Ascending aorta (tissue), 2 donors: ENCODE measurements around the gene GJA5. TPM values are rescaled to one million over a fixed set of nuclear protein-coding genes. Genes with fewer than 3 reads are reported as not detected.
"Not testable (repeated sequence)": the region's sequence is repeated elsewhere in the genome, so short reads cannot be mapped to it uniquely, and the experiment has no call there.

Source experiments
- DNase-seq, 2 donors: peaks; one replicate each; pipeline ENCODE4 v3.0.0-alpha.2; 2019; ENCODE audit warnings: low spot score in 2 of 2
- H3K27ac ChIP-seq, 2 donors: fragments of 200-600 bp; sonication (generic); one replicate each; pipeline ENCODE4 v1.5.1; 2016 to 2017; ENCODE audit warnings: mild to moderate bottlenecking in 1 of 2
- H3K27me3 ChIP-seq: fragments of 200-600 bp; sonication (generic); one replicate; pipeline ENCODE4 v1.5.1; 2017
- H3K36me3 ChIP-seq, 2 donors: fragments of 200-600 bp; sonication (generic); one replicate each; pipeline ENCODE4 v1.5.1; 2016
- H3K4me1 ChIP-seq, 2 donors: fragments of 200-600 bp; sonication (generic); one replicate each; pipeline ENCODE4 v1.5.1; 2016 to 2017; ENCODE audit warnings: mild to moderate bottlenecking in 1 of 2
- H3K4me3 ChIP-seq, 2 donors: fragments of 200-600 bp; sonication (generic); one replicate each; pipeline ENCODE4 v1.5.1; 2016 to 2017; ENCODE audit warnings: mild to moderate bottlenecking in 1 of 2
- H3K9me3 ChIP-seq, 2 donors: fragments of 200-600 bp; sonication (generic); one replicate each; pipeline ENCODE4 v1.5.1; 2016
- intact Hi-C: fragments of 100-400 bp; cut with DNase I; formaldehyde crosslinking; loops from one replicate; pipeline ENCODE4 v1.15.1; 2023
- total RNA-seq: library from RNA; depleted of rRNA; stranded (reverse); fragments of >200 nt; gene quantifications from one replicate; pipeline ENCODE4 v1.1.0, GENCODE V29; 2016
- TF ChIP-seq, protein P1 (sequence below), 3 experiments: fragments of 200-600 bp in 2 of 3; fragments of 450-650 bp in 1 of 3; sonication (generic) in 2 of 3; IDR thresholded peaks; one replicate each; pipeline ENCODE4 v1.5.1; 2016 to 2019; ENCODE audit warnings: antibody characterized with exemption in 3 of 3, mild to moderate bottlenecking in 1 of 3, moderate library complexity in 1 of 3

Gene GJA5
- total RNA-seq, 1 donor from 2014 or later = 49.7 TPM

DNA sequence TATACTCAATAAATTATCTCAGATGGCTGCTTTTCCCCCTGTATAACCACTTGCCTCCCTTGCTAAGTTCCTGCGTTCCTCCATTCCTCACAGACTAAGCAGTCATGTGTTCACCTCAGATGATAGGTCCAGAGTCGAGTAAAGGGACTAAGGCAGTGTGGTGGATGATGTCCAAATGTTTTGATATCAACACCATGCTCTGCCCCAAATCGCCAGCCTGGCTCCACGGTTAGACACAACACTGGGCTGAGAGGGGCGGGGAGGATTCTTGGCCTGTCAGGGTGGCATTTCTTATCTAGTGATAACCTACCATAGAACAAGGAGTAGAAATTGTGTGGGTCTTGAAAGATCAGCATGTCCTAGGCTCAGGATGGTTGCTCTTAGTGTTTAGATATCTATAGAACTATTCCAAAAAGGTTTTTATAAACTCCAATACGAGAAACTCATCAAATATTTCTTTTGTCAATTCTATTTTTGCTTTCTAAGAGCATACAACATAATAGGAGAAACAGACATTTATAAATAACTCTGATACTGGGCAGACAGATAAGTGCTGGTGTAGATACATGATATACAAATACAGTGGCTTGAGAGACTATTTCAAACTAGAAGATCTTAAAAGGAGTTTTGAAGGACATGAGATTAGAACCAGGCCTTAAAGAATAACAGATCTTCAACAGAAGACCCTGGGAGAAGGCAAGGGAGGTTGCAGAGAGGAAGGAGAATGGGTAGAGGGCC is 21.5 kb downstream of the GJA5 start:
- Histone ChIP-seq H3K27ac (no peak overlapping the region), H3K4me3 (no peak overlapping the region), H3K4me1 (no peaks in the 10 kb centered on the region), H3K27me3 (no peaks in the 10 kb centered on the region), H3K9me3 (no peaks in the 10 kb centered on the region), H3K36me3 (no peaks in the 10 kb centered on the region)
- intact Hi-C loops = no loop called here
- no peak for DNase-seq
- TF ChIP-seq, protein P1, sequence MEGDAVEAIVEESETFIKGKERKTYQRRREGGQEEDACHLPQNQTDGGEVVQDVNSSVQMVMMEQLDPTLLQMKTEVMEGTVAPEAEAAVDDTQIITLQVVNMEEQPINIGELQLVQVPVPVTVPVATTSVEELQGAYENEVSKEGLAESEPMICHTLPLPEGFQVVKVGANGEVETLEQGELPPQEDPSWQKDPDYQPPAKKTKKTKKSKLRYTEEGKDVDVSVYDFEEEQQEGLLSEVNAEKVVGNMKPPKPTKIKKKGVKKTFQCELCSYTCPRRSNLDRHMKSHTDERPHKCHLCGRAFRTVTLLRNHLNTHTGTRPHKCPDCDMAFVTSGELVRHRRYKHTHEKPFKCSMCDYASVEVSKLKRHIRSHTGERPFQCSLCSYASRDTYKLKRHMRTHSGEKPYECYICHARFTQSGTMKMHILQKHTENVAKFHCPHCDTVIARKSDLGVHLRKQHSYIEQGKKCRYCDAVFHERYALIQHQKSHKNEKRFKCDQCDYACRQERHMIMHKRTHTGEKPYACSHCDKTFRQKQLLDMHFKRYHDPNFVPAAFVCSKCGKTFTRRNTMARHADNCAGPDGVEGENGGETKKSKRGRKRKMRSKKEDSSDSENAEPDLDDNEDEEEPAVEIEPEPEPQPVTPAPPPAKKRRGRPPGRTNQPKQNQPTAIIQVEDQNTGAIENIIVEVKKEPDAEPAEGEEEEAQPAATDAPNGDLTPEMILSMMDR (IDR thresholded peaks at IDR 0.05) = no peak

DNA sequence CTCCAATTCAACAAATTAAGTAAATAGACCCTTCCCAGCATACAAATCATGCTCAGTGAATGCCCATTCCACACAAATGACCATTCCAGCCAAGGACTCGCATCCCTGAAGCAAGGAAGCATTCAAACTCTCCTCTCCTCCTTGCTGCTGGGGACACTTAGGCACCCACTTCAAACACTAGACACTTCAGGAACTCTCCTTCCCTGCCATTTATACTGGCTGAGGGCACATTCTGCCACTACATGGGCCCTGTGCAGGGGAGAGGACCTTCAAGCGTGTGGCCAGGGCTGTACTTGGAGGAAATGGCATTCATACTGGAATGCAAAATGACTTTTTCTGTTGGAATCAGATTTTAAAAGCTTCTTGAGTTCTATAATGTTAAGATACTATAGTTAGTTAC is 22.3 kb downstream of the GJA5 start:
- H3K9me3 ChIP-seq = no peaks in the 10 kb centered on the region
- no peak overlapping the region for H3K4me3 ChIP-seq
- H3K4me1 ChIP-seq = no peaks in the 10 kb centered on the region
- no peak for DNase-seq
- H3K27me3 ChIP-seq = no peaks in the 10 kb centered on the region
- intact Hi-C loops = no loop called here
- TF ChIP-seq, protein P1 (IDR thresholded peaks at IDR 0.05) = no peak
- H3K36me3 ChIP-seq = no peaks in the 10 kb centered on the region
- no peak overlapping the region for H3K27ac ChIP-seq

DNA sequence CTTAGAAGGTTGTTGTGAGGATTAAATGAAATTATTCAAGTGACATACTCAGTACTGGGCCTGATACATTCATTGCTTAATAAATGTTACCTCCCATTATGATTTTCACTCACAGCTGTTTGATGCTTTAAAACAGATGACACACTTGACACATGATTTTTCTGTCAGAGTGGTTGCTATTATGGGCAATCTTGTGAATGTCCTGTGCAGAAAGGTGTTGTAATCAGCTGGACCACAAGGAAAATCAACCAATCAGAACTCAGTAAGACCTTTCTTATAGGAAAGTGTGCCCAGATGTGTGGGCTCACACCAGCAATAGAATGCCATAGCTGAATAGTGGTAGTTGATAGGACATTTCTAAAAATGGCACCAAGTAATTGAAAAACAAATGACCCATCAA is 23.5 kb downstream of the GJA5 start:
- TF ChIP-seq, protein P1 (IDR thresholded peaks at IDR 0.05) = no peak
- Histone ChIP-seq H3K27ac (no peak overlapping the region), H3K9me3 (no peaks in the 10 kb centered on the region), H3K4me1 (no peaks in the 10 kb centered on the region), H3K36me3 (no peaks in the 10 kb centered on the region), H3K27me3 (no peaks in the 10 kb centered on the region), H3K4me3 (no peak overlapping the region)
- DNase-seq = no peak
- intact Hi-C loops = no loop called here

DNA sequence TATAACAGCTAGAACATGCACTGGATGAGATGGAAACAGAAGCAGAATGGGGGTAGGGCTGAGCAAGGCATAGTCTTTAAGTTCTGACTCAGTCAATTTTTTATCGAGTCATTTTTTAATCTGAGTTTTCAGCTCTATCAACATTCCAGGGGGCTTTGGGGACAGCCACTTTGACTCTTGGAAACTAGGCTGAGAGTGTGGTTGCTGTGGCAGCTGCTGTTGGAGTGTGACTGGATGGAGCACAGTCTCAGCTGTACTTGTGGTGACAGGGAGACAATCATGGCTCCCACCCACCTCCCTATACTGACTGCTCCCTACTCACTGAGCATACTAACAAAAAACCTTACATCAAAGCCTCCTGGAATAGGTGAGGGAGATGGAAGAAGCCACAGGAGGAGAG is 25.0 kb downstream of the GJA5 start:
- DNase-seq = no peak
- Histone ChIP-seq H3K27me3 (no peaks in the 10 kb centered on the region), H3K4me3 (no peak overlapping the region), H3K4me1 (no peaks in the 10 kb centered on the region), H3K36me3 (no peaks in the 10 kb centered on the region), H3K27ac (no peak overlapping the region), H3K9me3 (no peaks in the 10 kb centered on the region)
- TF ChIP-seq, protein P1 (IDR thresholded peaks at IDR 0.05) = no peak
- intact Hi-C loops = no loop called here

DNA sequence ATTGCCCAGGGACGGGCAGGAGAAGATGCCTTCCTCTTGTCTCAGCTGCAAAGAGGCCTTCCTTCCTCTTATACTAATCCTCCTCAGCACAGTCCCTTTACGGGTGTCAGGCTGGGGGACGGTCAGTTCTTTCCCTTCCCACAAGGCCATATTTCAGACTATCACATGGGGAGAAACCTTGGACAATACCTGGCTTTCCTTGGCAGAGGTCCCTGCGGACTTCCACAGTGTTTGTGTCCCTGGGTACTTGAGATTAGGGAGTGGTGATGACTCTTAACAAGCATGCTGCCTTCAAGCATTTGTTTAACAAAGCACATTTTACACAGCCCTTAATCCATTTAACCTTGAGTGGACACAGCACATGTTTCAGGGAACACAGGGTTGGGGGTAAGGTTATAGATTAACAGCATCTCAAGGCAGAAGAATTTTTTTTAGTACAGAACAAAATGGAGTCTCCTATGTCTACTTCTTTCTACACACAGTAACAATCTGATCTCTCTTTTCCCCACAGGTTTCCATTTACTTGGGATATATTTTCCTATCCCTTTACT is 26.0 kb downstream of the GJA5 start:
- H3K4me3 ChIP-seq, H3K4me1 ChIP-seq, H3K9me3 ChIP-seq, H3K36me3 ChIP-seq, DNase-seq, intact Hi-C loops, H3K27me3 ChIP-seq, H3K27ac ChIP-seq: not testable (repeated sequence)

DNA sequence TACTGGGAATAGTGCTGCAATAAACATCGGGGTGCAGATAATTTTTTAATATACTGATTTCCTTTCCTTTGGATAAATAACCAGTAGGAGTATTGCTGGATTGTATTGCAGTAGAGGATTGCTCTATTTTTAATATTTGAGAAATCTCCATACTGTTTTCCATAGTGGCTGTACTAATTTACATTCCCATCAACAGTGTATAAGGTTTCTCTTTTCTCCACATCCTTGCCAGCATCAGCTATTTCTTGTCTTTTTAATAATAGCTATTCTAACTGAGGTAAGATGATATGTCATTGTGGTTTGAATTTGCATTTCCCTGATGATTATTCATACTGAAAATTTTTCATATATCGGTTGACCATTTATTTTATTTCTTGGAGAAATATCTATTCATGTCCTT is 31.1 kb downstream of the GJA5 start:
- Histone ChIP-seq H3K4me3 (no peak overlapping the region), H3K27me3 (no peaks in the 10 kb centered on the region), H3K9me3 (no peaks in the 10 kb centered on the region), H3K36me3 (no peaks in the 10 kb centered on the region), H3K4me1 (no peaks in the 10 kb centered on the region), H3K27ac (no peak overlapping the region)
- intact Hi-C loops = loop anchor here (10.0 kb wide), 1 partner anchor 85 kb away; no protein-coding TSS in a partner anchor
- no peak for DNase-seq
- TF ChIP-seq, protein P1 (IDR thresholded peaks at IDR 0.05) = no peak
